CD4-positive, alpha-beta T cell treated with Interleukin-17A for 1 hour (primary cell): ENCODE data around the gene PDE1C.

ENCODE experiments used
- DNase-seq: peaks from one replicate; pipeline ENCODE4 v3.0.0-alpha.2; 2020

PDE1C gene

DNA sequence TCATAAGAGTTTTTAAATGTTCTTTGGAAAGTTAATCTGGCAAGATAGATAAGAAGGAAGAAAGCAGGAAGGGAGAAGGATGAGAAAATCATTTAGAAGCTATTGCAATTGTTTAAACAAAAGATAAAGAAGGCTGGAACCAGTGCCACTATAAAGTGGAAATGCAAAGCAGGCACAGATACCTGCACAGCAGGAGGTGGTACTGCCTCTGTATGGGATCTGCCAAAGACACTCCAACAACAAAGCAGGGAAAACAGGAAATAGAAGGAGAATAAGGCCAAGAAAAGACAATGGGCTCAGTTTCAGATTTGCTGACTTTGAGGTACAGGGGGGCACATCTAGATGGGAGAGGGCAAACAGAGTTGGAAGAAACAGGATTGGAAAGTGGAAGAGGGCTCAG lies 244.6 kb downstream of the PDE1C start:
- no peak for DNase-seq

DNA sequence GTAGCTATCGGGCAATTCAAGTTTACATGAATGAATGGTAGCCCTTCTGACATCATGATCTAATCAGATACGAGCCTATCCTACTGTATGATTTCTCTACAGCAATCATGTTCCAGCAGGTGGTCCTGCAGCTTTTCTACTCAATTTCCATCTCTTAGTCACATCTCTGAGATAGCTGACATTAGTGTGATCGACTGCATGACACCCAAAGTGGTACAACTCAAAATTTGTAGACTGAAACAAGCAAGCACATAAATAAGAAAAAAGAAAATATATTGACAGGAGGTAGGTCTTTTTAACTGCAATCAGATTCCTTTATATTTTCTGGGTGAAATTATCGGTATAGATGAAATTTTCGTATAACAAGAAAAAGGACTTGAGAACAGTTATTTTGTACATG lies 251.2 kb downstream of the PDE1C start:
- no peak for DNase-seq

DNA sequence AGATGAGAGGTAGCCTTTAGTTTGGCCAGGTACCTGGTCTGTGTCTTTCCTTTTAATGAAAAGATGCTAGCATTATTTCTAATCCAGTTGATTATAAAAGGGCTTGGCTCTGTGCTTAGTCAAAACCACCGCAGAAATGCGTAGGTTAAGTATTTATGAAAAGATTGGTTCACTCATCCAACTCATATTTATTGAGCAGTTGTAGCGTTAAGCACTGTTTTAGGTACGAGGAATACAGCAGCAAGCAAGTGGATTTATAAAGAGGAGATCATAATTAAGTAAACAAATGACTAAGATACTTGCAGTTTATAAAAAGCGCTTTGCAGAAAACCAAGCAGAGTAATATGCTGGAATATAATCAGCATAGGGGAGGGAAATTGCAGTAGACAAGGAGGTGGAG lies 253.4 kb downstream of the PDE1C start:
- DNase-seq: no peak

DNA sequence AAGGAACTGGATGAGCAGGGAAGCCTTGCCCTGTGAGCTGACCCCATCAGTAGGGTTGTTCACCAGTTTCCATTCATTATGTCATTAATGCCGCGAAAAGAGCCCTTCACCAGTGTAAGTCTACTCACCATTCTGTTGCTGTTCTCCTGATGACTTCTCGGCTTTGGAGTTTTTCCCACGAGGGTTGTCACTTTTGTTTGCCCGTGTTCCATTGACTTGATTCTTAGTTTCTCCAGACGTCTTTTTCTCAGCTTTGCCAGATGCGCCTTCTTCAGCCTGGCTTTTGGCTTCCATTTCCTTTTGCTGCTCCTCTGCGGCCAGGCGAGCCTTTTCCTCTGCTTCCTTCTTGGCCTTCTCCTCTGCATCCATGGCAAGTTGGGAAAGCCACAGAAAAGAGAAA lies 254.4 kb downstream of the PDE1C start:
- DNase-seq: no peak

DNA sequence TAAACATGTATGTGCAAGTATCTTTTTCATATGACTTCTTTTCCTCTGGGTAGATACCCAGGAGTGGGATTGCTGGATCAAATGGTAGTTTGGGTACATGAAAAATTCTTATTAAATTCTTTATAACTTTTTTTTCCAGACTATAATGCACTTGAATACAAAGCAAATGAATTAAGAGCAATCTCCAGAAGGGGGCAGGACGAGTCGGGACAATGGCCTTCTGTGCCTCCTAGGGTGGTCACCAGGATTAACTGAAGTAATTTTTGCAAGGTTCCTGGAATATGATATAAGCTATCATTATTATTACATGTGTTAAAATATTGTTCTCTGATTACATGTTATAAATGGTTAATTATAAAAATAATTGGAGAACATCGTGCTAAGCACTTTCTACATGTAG lies 256.0 kb downstream of the PDE1C start:
- DNase-seq: no peak

DNA sequence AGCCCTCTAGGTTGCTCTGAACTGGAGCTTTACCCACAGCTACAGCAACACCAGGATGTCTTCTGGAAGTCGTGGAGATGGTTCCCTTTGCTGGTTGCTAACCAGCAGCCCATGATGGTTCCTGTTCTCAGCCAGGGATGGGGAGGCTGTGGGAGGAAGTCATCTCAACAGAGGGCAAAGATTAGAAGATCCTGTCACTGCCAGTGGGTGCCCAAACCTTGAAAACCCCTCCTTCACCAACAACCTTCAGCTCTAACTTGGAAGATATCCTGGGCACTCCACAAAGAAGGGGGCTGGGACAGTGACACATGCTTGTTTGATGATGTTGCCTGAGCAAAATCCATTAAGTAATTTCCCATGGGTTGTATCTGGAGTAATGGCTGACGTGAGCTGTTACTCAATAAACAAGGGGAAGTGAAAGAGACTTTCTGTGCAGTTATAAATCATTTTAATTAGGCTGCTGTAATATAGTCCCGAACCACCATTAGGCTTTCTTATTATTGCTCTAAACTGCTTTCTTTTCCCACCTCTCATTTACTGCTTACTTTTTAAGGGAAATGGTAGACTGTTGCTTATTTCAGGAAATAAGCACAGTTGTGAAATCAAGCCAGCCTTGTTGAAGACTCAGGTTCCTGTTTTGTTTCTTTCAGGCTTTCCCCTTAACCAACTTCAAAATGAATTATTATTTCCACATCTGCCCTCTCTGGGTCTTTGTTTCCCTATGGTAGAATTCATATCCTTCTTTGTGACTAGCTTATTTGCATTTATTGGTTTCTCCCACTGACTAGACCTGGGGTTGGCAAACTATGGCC lies 258.4 kb downstream of the PDE1C start:
- DNase-seq: peak; percentile 7

DNA sequence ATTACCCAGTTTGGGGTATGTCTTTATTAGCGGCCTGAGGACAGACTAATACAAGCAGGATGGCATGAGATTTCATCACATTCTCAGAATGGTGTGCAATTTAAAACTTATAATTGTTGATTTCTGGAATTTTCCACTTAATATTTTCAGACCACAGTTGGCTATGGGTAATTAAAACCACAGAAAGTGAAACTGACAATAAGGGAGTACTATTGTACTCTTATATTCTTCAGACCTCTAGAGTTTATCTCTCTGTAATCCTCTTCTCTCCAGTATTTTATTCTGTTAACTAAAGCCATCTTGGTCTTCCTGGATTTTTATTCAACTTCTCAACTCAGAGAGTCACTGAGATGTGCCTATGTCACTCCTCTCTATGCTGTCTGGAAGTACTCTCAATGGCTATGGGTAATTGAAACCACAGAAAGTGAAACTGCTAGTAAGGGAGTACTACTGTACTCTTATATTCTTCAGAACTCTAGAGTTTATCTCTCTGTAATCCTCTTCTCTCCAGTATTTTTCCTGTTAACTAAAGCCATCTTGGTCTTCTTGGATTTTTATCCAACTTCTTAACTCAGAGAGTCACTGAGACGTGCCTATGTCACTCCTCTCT lies 264.9 kb downstream of the PDE1C start:
- no peak for DNase-seq

DNA sequence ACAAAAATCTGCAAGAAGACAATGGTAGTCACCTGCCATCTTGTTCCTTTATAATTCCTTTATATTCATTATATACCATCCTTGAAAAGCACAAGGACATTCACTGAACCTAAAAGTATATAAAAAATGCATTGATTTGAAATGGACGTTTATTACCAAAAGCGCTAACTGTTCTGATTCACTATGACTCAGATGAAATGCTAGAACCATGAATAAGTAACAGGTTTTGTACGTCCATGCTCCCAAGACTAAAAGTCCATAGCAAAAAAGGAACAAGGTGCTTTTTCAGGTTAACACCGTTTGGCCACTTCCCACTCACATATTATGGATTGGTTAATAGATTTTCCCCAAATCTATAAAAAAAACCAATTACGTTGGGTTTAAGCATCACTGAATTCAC lies 273.8 kb downstream of the PDE1C start:
- no peak for DNase-seq

DNA sequence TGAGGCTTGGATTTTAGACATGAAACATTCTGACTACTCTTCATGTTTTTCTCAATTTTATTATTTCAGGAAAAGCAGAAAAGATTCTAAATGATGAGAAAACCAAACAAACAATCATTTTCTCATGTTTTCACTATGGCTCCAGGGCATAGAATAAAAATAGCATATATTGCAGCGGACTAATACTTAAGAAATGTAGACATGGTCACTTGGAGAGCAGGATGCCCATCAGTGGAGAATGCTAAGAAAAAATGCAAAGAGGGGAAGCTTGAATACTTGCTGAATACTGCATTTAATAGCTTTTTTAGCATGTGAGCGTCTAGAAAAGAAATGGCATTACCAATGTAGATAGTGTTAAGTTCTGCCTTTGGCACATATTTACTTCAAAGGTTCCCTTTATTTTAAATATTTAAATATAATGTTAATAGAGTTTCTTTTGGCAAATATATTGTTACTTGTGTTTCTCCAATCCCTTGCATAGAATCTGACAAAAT lies 275.3 kb downstream of the PDE1C start:
- no peak for DNase-seq

DNA sequence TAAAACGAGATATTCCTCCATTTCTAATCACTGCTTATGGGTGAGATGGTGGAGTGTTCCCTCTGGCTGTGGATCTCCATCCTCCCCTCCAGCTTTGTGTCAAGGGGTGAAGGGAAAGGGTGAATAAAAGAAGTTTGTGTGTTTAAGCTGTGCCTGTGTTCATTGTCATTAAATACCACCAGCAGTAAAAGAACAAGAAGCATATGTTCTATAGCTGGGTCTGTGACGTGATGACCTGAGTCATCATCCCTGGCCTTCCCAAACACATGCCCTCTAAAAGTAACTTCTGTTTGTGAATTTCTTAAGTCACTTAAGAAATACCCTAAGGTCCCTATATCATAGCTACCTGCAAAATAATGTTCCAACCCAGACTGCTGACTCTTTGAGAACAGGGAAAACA lies 278.3 kb downstream of the PDE1C start:
- DNase-seq: no peak

DNA sequence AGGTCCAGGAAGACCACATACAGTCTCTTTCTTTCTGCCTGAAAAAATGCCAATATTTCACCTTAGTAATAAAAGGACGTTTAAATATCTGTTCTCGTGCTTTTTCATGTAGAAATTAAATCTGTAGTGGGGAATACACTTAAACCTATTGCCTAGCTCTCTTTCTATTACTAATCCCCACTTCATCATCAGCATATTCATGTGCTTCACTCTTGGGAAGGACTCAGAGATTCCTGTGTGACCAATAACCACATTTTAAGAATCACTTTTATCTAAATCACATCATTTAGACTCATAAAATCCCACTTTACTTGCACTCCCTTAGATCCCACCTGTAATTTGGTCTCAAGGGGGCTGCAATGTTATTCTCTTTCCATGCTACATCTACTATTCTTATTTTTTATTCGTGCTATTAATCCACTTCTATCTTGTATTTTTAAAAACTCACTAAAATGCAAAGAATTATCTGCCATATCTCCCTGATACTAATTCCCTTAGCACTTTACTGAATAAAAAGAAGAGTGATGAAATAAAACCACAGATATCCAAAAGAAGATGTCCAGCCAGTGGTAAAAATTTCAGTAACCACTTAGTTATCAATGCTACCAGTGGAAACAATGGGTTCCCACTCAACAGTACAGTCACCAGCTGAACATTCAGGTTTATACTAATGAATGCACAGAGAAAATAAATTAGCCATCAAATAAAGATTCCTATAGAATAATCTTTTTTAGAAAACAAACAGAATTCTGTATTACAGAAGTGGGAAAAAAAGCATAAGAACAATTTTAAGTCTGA lies 281.1 kb downstream of the PDE1C start:
- no peak for DNase-seq

DNA sequence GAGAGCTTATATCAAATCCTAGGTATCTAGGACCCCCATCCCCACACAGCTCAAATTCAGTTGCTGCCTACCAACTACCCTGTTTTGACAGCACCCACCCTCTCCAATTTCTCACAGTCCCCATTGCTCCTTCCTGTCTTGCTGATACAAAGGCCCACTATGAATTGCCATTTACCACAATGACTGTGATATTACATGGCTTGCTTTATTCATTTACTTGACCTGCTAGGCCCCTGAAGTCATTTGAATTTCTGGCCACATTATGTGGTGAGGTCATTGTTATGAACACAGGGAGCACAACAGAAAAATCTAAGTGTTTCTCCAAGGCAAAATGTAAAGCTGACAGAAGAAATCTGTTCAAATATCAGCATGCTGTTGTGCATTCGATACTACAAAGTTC lies 281.8 kb downstream of the PDE1C start:
- DNase-seq: no peak

DNA sequence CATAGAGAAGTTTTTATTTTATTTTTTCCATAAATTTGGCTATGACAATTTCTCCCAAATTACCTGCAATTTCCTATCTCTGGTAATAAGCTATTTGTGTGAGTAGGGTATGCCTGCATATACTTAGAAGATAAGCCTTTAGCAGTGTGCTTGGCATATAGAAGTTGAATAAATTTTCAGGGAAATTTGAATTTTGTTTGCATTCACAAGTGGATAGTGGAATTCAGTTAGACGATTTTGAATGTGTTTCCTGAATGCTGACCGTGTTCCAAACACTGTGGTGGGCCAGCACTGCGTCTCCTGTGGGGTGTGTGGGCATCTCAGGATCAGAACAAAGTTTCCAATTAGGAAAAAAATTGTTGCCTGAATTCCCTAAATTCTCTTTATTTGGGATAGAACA lies 283.9 kb downstream of the PDE1C start:
- DNase-seq: no peak

DNA sequence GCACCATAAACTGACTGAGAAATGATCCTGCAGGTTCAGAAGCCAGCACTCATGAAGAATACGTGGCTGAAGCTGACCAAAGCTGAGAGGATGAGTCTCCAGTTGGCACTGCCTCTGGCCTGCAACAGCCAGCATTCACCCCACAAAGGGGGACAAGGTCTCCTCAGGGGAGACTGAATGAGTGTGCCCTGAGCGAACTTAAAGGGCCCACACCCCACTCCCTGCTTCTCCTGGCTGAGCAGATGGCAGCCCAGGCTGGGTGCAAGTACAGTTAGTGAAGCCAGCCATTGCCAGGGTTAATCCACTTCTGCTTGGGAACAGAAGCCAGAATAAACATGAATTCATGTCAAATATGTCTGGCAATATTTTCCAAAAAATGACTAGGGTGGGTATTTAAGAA lies 285.1 kb downstream of the PDE1C start:
- DNase-seq: no peak

DNA sequence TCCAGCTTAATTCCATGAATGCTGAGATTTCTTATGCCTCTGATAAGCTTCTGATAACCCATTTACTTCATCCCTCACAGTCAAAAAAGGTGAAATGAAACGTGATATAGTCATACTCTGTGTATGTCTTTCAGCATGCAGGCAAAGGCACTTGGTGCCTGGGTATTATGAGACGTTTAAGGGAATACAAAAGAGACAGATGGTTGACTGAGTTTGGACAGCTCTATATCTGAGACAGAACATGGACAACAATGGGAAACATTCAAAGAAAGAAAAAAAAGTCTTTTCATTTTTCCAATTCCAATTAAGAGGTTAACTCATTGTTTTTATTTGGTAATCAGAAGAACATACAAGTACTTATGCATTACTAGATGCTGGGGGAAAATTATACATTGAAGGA lies 287.0 kb downstream of the PDE1C start:
- DNase-seq: no peak

DNA sequence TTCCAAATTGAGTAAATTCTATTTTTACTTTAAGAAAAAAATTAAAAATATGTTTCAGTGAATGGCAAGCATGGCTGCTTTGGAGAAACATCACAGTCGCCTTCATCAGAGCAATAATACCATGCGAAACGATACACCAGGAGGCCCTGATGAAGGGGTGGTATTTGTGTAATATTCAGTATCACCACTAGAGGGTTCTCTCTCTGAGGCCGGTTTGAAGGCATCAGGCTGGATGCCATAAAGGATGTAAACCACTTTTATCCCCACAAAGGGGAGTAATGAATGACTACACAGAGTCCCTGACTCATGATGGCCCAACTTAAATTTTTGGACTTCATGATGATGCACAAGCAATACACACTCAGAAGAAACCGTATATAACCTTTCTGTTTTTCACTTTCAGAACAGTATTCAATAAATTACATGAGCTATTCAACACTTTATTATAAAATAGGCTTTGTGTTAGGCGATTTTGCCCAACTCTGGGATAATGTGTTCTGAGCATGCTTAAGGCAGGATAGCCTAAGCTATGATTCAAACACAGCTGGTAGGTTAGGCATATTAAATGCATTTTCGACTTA lies 287.7 kb downstream of the PDE1C start:
- DNase-seq: peak; percentile 13

DNA sequence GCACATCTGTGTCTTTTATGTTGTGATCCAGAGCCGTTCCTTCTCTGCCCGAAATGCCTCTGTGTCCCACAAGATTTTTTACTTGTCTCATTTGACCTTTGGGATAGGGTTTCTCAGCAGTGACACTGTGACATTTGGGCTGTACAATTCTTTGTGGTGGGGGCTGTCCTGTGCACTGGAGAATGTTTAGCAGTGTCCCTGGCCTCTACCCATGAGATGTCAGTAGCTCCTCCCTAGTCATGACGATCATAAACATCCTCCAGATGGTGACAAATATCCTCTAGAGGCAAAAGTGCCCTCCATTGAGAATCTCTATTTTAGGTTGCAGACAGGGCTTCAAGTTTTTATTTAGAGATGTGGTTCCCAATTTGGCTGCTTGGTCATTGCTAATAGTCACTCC lies 291.9 kb downstream of the PDE1C start:
- DNase-seq: no peak

DNA sequence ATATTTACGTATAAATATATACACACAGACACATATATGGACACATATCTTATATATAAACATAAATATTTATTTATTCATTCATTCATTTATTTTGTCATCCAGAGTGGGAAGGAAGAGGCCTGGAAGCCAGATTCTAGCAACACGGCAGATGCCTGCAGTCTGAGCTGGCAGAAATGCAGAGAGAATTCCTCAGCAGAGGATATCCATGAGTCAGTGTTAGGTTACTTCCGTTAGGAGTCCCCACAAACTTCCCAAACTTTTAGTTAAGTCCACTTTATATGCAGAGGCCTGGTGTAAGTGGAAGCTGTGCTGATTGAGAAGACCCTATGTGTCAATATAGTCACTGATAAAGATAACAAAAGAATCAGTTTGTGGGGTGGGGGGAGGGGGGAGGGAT lies 293.6 kb downstream of the PDE1C start:
- no peak for DNase-seq

DNA sequence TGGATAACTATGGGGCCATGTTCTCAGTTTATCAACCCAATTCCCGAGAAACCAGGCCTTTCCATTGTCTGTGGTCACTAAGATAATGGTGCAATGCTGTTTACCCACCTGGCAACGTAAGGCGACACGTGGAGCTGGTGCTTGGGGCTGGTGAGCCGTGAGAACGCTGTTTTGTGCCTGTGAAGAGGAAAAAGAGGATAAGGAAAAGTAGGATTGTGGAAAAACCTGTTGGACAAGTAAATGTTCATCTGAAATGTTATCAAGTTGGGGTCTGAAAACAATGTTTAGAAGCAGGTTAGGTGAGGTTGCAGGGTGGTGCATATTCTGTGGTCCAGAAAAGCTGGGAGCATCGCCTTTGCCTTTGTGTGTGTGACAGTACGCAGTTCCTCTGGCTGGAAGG lies 294.7 kb downstream of the PDE1C start:
- no peak for DNase-seq

DNA sequence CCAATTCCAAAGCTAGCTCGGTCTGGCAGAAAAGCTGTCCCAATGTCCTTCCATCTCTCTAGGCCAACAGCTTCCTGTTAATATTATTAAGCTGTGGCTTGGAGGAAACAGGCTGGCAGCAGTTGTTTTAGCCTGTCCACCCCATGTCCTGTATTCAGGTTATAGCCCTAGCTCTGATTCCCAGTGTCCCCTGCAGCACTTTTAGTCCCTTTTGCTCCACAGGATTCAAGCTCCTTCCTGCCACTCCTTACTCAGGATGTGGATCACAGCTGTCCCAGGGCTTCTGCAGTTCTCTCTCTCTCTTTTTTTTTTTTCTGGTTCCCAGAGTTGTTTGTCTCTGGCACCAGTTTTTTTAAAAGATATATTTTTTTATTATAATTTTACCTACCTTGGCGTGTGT lies 298.0 kb downstream of the PDE1C start:
- DNase-seq: no peak

DNA sequence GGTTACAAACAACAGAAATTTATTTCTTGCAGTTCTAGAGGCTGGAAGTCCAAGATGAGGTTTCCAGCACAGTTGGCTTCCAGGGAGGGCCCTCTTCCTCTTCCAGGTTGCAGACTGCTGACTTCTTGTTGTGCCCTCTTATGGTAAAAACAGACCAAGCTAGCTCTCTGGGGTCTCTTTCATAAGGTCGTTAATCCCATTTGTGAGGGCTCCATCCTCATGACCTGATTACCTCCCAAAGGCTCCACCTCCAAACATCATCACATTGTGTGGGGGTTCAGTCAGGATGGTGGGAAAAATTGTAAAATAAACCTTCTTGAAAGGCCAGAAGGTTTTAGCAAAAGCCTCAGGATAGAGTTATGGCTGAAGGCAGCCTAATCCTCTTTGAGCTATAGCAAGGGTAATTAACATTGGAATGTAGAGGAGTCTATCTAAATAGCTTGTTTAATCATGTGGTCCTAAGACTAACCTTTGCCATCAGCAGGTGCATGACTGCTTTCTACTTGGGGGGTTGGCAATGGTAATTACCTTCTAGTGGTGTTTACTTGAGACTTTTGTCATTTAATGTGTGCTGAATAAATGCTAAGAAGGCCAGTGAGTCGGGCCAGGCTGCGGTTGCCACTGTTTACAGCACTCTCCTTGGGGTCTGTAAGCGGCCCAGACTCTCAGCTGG lies 302.4 kb downstream of the PDE1C start:
- no peak for DNase-seq

DNA sequence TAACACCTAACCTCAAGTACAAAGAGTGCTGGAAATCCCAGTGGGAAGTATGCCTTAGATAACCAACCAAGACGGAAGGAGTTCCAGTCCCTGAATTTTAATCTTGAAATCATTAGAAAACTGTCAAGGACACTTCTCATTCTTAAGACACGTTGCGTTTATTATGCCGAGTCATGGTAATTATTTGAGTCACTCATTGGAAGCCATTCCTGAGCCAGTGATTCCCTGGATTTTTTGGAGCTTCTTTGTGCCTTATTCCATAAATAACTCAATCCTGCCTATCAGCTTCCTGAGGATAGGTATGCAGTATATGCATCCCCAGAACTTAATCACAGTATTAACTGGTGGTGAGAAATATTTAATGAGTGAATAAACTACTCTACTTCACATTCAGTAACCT lies 305.7 kb downstream of the PDE1C start:
- no peak for DNase-seq

DNA sequence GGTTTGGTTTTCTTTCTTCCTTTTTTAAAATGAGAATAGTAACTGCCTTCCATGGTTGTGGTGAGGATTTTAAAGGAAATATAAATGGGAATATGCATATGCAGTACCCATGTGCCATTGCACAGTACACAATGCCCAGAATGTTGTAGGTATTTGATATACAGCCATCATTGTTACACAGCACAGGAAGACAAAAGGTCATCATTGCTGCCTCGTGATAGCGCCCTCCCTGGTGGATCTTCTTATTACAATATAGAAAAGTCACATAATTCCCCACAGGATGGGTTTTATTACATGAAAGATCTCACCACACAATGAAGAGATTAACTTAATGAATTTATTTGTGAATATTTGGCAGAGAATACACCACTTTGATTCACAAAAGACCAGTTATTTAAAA lies 306.7 kb downstream of the PDE1C start:
- no peak for DNase-seq
